Body of pancreas (tissue), 4 donors: ENCODE data around the gene MC2R.

Experiments used
- POLR2A ChIP-seq, 3 donors: fragments of 450-650 bp; IDR thresholded peaks; one replicate each; pipeline ENCODE4 v1.6.1; 2016; ENCODE audit warnings: antibody characterized with exemption in 3 of 3, mild to moderate bottlenecking in 2 of 3
- TF ChIP-seq, protein P1 (sequence below), 7 experiments: fragments of 450-650 bp in 4 of 7; fragments of 200-600 bp in 3 of 7; sonication (generic) in 3 of 7; IDR thresholded peaks; one replicate each; pipeline ENCODE4 v1.5.1; 2016 to 2019; ENCODE audit warnings: antibody characterized with exemption in 7 of 7

GRCh38 chr18:13892098-13892497 lies 23.2 kb downstream of the MC2R start:
- TF ChIP-seq, protein P1, sequence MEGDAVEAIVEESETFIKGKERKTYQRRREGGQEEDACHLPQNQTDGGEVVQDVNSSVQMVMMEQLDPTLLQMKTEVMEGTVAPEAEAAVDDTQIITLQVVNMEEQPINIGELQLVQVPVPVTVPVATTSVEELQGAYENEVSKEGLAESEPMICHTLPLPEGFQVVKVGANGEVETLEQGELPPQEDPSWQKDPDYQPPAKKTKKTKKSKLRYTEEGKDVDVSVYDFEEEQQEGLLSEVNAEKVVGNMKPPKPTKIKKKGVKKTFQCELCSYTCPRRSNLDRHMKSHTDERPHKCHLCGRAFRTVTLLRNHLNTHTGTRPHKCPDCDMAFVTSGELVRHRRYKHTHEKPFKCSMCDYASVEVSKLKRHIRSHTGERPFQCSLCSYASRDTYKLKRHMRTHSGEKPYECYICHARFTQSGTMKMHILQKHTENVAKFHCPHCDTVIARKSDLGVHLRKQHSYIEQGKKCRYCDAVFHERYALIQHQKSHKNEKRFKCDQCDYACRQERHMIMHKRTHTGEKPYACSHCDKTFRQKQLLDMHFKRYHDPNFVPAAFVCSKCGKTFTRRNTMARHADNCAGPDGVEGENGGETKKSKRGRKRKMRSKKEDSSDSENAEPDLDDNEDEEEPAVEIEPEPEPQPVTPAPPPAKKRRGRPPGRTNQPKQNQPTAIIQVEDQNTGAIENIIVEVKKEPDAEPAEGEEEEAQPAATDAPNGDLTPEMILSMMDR (IDR thresholded peaks at IDR 0.05): no peak
- TF ChIP-seq POLR2A (IDR thresholded peaks at IDR 0.05): no peak
